Ramos (cell line): ENCODE results near the gene ARHGEF10L.
"Not testable (repeated sequence)": the region's sequence is repeated elsewhere in the genome, so short reads cannot be mapped to it uniquely, and the experiment has no call there.

ENCODE experiments used
- in situ Hi-C: fragments of 300-500 bp; cut with MboI; formaldehyde crosslinking; loops from one replicate; pipeline ENCODE4 v1.14.3; 2022; ENCODE audit warnings: low sequenced_read_pairs; ENCODE audit not compliant: unreplicated experiment

Gene ARHGEF10L

GRCh38 chr1:17746281-17746680, 206.8 kb downstream of the ARHGEF10L start:
- in situ Hi-C loops: not testable (repeated sequence)

- in situ Hi-C loops: no loop called here
Observed at GRCh38 chr1:17746920-17747319, 207.4 kb downstream of the ARHGEF10L start.
